Endothelial cell of umbilical vein (primary cell): ENCODE results near the gene INTS7.

Source experiments
- POLR2A ChIP-seq: IDR thresholded peaks from 2 replicates; pipeline ENCODE4 v1.6.1; 2012; ENCODE audit warnings: low read depth, mild to moderate bottlenecking, control low read depth, low read length
- TF ChIP-seq, protein P1 (sequence below): IDR thresholded peaks from 2 replicates; pipeline ENCODE4 v1.6.1; 2011; ENCODE audit not compliant: insufficient read depth, insufficient read length
- TF ChIP-seq, protein P2 (sequence below), 2 donors: IDR thresholded peaks; 1 replicate in 1 of 2; 2 replicates in 1 of 2; pipeline ENCODE4 v1.5.1; 2011; ENCODE audit warnings: low read length in 2 of 2, mild to moderate bottlenecking in 2 of 2, moderate library complexity in 2 of 2, control low read depth in 1 of 2, inconsistent platforms in 1 of 2, low read depth in 1 of 2; ENCODE audit not compliant: insufficient read depth in 1 of 2; ENCODE audit errors: extremely low read depth in 1 of 2

DNA sequence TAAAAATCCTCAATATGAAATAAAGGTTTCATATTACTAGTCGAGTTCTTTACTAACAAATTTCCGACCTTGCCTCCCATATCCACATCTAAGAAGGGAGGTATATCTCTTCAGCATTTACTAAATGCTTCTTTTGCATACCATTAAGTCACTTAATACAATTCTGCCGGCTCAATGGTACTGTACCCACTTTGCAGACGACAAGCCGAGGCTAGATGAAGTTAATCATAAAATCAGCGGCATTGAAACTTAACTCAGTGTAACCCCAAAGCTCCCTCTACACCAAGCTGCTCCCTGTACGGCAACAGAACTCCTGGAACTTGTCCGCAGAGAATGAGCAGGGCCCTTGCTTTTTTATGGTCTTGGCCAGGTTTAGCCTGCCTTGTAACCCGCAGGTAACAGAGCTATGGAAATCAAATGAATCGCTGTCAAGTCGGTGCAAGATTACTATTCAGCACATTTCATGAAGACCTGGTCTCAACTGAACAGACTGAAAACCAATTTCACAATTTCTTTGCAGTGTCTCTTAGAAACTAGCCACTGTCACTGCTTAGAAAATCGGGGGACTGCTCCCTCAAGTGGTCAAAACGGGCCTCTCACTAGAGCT is 738 bp downstream of the INTS7 start:
- TF ChIP-seq, protein P1, sequence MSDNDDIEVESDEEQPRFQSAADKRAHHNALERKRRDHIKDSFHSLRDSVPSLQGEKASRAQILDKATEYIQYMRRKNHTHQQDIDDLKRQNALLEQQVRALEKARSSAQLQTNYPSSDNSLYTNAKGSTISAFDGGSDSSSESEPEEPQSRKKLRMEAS: no peak
- TF ChIP-seq, protein P2, sequence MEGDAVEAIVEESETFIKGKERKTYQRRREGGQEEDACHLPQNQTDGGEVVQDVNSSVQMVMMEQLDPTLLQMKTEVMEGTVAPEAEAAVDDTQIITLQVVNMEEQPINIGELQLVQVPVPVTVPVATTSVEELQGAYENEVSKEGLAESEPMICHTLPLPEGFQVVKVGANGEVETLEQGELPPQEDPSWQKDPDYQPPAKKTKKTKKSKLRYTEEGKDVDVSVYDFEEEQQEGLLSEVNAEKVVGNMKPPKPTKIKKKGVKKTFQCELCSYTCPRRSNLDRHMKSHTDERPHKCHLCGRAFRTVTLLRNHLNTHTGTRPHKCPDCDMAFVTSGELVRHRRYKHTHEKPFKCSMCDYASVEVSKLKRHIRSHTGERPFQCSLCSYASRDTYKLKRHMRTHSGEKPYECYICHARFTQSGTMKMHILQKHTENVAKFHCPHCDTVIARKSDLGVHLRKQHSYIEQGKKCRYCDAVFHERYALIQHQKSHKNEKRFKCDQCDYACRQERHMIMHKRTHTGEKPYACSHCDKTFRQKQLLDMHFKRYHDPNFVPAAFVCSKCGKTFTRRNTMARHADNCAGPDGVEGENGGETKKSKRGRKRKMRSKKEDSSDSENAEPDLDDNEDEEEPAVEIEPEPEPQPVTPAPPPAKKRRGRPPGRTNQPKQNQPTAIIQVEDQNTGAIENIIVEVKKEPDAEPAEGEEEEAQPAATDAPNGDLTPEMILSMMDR (IDR thresholded peaks at IDR 0.05; ENCODE audit: extremely low read depth in 1 of 2, insufficient read depth in 1 of 2, low read depth in 1 of 2, low read length in 2 of 2): no peak
- peak; percentile 4 for TF ChIP-seq POLR2A
